Amygdala (tissue), 56 donors: Measurements from ENCODE around the gene AKT2.
A peak's percentile ranks its signal among the peaks of the same experiment; 100 is the strongest.

ENCODE experiments used
- DNase-seq, 56 donors: peaks; one replicate each; lab custom pipeline; 2025; lab: John Stamatoyannopoulos, UW

The AKT2 gene

GRCh38 chr19:40274585-40275544, 10.3 kb downstream of the AKT2 start:
- no peak for DNase-seq

- DNase-seq, result peak in 7 of 56 donors; percentile 15 to 57 (median 39)
Measured at GRCh38 chr19:40273469-40274360, 11.4 kb downstream of the AKT2 start.

GRCh38 chr19:40272261-40272660, 12.9 kb downstream of the AKT2 start:
- no peak for DNase-seq

GRCh38 chr19:40271706-40272105, 13.4 kb downstream of the AKT2 start:
- no peak for DNase-seq

GRCh38 chr19:40270362-40271089, 14.6 kb downstream of the AKT2 start:
- peak in 22 of 56 donors; percentile 24 to 72 (median 38) for DNase-seq

GRCh38 chr19:40269216-40269940, 15.8 kb downstream of the AKT2 start:
- DNase-seq, result no peak

GRCh38 chr19:40267601-40267997, 17.5 kb downstream of the AKT2 start:
- DNase-seq, result no peak

- no peak for DNase-seq
Measured at GRCh38 chr19:40266912-40267600, 18.1 kb downstream of the AKT2 start.

GRCh38 chr19:40266119-40266518, 19.0 kb downstream of the AKT2 start:
- peak in 9 of 56 donors; percentile 21 to 54 (median 36) for DNase-seq

GRCh38 chr19:40265763-40266099, 19.4 kb downstream of the AKT2 start:
- DNase-seq, result no peak

- no peak for DNase-seq
Measured at GRCh38 chr19:40265055-40265762, 19.9 kb downstream of the AKT2 start.

- no peak for DNase-seq
Measured at GRCh38 chr19:40264314-40265054, 20.7 kb downstream of the AKT2 start.

- no peak for DNase-seq
Measured at GRCh38 chr19:40263440-40264313, 21.5 kb downstream of the AKT2 start.

- no peak for DNase-seq
Measured at GRCh38 chr19:40262422-40262821, 22.7 kb downstream of the AKT2 start.

- DNase-seq, result no peak
Measured at GRCh38 chr19:40261631-40262030, 23.5 kb downstream of the AKT2 start.

GRCh38 chr19:40257096-40257517, 28.0 kb downstream of the AKT2 start:
- peak in 1 of 56 donors; percentile 34 for DNase-seq

GRCh38 chr19:40256512-40256911, 28.6 kb downstream of the AKT2 start:
- DNase-seq, result no peak
